AG10803 (cell line): ENCODE measurements around the gene ZSCAN20.
A peak's percentile ranks its signal among the peaks of the same experiment; 100 is the strongest.
"Not testable (repeated sequence)": the region's sequence is repeated elsewhere in the genome, so short reads cannot be mapped to it uniquely, and the experiment has no call there.

Experiments used
- DNase-seq: peaks from one replicate; pipeline ENCODE4 v3.0.0; 2010; ENCODE audit warnings: low read depth
- H3K4me3 ChIP-seq: 2 replicates; pipeline ENCODE4 v1.5.1; 2011; ENCODE audit warnings: mild to moderate bottlenecking, low read length, control low read depth
- TF ChIP-seq, protein P1 (sequence below): conservative IDR thresholded peaks from 2 replicates; pipeline ENCODE4 v1.5.1; 2011; ENCODE audit warnings: mild to moderate bottlenecking, low read length, control low read depth, inconsistent platforms

The ZSCAN20 gene

DNA sequence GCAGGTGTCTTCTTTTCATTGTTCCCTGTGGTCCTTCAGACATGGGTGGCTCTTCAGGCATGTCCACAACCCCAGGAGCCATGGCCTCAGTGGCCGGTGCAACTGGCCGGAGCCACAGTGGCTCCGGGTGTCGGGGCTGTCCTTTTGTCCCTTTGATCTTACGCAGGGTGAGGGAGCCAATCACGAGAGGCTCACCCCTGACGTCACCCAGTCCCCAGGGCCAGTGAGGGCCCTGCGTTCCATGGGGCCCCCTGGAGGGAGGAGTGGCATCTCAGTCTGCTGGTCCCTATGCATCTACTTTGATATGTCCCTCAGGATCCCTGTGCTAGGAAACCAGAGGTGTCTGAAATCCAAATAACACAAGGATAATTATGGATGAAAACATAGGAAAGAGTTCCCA, 29.3 kb downstream of the ZSCAN20 start:
- TF ChIP-seq, protein P1, sequence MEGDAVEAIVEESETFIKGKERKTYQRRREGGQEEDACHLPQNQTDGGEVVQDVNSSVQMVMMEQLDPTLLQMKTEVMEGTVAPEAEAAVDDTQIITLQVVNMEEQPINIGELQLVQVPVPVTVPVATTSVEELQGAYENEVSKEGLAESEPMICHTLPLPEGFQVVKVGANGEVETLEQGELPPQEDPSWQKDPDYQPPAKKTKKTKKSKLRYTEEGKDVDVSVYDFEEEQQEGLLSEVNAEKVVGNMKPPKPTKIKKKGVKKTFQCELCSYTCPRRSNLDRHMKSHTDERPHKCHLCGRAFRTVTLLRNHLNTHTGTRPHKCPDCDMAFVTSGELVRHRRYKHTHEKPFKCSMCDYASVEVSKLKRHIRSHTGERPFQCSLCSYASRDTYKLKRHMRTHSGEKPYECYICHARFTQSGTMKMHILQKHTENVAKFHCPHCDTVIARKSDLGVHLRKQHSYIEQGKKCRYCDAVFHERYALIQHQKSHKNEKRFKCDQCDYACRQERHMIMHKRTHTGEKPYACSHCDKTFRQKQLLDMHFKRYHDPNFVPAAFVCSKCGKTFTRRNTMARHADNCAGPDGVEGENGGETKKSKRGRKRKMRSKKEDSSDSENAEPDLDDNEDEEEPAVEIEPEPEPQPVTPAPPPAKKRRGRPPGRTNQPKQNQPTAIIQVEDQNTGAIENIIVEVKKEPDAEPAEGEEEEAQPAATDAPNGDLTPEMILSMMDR, result no peak
- no peak overlapping the region for H3K4me3 ChIP-seq
- DNase-seq, result no peak

DNA sequence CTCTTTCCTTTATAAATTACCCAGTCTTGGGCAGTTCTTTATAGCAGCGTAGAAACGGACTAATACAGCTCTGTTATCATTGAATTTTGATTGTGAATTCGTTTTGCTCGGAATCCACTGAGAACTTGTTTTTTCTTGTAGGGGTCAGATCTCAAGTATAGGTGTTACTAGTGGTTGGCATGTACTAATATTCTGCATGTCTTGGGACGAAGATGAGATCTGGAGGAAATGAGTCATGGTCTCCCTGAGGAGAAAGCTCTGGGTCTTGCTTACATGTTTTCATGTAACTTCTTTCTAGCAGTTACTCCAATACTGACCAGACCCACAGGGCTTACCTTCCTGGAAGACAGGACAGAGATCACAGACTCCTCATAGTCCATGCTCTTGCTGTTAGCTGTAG, 30.3 kb downstream of the ZSCAN20 start:
- peak; percentile 30 for DNase-seq
- TF ChIP-seq, protein P1, result no peak

DNA sequence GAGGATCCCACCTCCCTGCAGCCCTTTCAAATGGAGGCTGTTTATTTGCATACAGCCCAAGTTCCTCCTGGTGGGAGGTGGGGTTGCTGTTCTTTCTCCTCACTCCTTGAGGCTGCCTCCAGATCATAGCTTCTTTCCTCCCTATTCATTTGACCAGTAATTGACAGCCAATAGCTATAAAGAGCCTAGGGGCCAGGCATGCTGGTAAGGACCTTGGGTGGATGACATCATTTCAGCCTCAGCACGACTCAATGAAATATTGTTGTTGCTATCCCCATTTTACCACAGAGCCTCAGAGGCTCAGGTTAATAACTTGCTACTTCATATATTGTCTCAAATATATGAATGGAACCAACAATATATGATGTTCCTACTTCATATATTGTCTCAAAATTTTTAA, 31.1 kb downstream of the ZSCAN20 start:
- DNase-seq, result no peak
- no peak overlapping the region for H3K4me3 ChIP-seq
- TF ChIP-seq, protein P1, result no peak

More for the DNA sequence above, 30.3 kb downstream of the ZSCAN20 start:
- H3K4me3 ChIP-seq, result no peak overlapping the region

DNA sequence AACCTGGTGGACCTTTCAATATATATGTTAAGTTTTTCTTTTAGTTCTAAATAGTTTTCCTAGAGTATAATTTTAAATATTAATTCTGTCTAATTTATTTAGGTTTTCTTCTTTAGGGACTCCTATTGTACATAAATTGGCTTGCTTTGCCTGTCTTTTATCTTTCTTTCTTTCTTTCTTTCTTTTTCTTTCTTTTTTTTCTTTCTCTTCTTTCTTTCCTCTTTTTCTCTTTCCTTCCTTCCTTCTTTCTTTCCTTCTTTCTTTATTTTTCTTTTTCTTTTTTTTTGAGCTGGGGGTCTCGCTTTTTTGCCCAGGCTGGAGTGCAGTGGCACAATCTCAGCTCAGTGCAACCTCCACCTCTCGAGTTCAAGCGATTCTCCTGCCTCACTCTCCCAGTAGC, 35.2 kb downstream of the ZSCAN20 start:
- no peak overlapping the region for H3K4me3 ChIP-seq

DNA sequence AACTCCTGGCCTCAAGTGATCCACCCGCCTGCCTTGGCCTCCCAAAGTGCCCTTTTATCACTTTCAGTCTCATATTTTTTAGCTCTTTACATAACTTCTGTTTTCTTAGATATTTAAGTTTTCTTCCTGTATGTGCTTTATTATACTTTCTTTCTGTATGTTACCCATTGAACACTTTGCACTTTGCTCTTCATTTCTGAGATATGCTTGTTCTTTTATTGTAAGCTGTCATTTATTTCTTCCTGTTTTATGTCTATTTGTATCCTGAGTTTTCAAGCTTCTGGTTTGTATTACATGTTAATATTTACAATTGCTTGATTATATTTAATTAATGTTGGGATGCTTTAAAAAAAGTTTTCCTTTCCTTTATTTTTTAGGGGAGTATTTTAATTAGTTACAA, 35.7 kb downstream of the ZSCAN20 start:
- TF ChIP-seq, protein P1, result no peak
- H3K4me3 ChIP-seq, result no peak overlapping the region
- no peak for DNase-seq

More for the DNA sequence above, 35.2 kb downstream of the ZSCAN20 start:
- TF ChIP-seq, protein P1, result no peak
- DNase-seq, result no peak

DNA sequence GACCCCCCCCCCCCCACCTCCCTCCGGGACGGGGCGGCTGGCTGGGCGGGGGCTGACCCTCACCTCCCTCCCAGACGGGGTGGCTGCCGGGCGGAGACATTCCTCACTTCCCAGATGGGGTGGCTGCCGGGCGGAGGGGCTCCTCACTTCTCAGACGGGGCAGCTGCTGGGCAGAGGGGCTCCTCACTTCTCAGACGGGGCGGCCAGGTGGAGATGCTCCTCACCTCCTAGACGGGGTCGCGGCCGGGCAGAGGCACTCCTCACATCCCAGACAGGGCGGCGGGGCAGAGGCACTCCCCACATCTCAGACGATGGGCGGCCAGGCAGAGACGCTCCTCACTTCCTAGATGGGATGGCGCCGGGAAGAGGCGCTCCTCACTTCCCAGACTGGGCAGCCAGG, 36.8 kb downstream of the ZSCAN20 start:
- not testable (repeated sequence) for DNase-seq, H3K4me3 ChIP-seq

DNA sequence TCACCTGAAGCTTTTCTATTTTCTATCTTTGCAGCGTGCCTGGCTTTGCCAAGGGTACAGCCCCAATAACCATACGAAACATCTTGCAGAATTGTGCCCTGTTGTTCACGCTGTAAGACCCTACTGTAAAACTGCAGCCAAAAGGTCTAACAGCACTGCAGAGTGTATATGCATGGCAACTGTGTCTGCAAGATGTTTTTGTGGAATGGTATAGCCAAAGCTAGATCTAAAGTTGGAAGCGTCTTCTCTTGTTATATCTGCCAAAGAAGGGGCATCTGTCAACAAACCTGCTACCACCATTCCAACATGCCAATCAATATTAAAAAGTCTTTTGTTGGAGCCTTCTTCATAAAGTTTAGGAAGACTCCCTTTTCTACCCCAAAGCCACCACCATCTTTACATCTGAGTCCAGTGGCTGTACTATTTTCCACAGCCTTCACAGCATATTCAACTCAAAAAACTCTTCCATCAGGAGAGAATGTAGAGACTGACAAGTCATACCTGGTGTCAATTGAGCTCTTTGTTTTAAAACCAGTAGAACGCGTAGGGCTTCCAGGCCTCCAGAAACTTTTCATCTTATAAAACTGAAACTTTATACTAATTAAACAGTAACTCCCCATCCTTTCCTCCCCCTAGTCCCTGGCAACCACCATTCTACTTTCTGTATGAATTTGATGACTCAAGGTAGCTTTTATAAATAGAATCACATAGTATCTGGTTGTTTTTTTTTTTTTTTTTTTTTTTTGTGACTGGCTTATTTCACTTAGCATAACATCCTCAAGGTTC, 40.0 kb downstream of the ZSCAN20 start:
- TF ChIP-seq, protein P1, result no peak
- DNase-seq, result no peak
- no peak overlapping the region for H3K4me3 ChIP-seq
